ENCODE results near the gene SEPTIN3.

SEPTIN3 gene

GRCh38 chr22:41983513-41984405, 14.5 kb downstream of the SEPTIN3 start:
- H3K4me3 ChIP-seq (ENCODE audit: low read depth, low read length), result no peak overlapping the region
- no peak for DNase-seq (ENCODE audit: low read depth)
- in situ Hi-C loops (cut with HindIII; ENCODE audit: low sequenced_read_pairs), result no loop called here
- TF ChIP-seq CTCF (IDR thresholded peaks at IDR 0.05; ENCODE audit: low read depth, low read length, missing control alignments), result no peak

- no peak for TF ChIP-seq CTCF (IDR thresholded peaks at IDR 0.05; ENCODE audit: low read depth, low read length, missing control alignments)
- H3K4me3 ChIP-seq (ENCODE audit: low read depth, low read length), result no peak overlapping the region
- no peak for DNase-seq (ENCODE audit: low read depth)
- in situ Hi-C loops (cut with HindIII; ENCODE audit: low sequenced_read_pairs), result no loop called here
Observed at GRCh38 chr22:41987276-41987675, 18.0 kb downstream of the SEPTIN3 start.

GRCh38 chr22:41989246-41989645, 20.0 kb downstream of the SEPTIN3 start:
- in situ Hi-C loops (cut with HindIII; ENCODE audit: low sequenced_read_pairs), result no loop called here
- DNase-seq (ENCODE audit: low read depth), result no peak
- H3K4me3 ChIP-seq (ENCODE audit: low read depth, low read length), result no peak overlapping the region
- no peak for TF ChIP-seq CTCF (IDR thresholded peaks at IDR 0.05; ENCODE audit: low read depth, low read length, missing control alignments)

- in situ Hi-C loops (cut with HindIII; ENCODE audit: low sequenced_read_pairs), result no loop called here
- DNase-seq (ENCODE audit: low read depth), result no peak
- no peak for TF ChIP-seq CTCF (IDR thresholded peaks at IDR 0.05; ENCODE audit: low read depth, low read length, missing control alignments)
- H3K4me3 ChIP-seq (ENCODE audit: low read depth, low read length), result no peak overlapping the region
Observed at GRCh38 chr22:41991111-41991510, 21.9 kb downstream of the SEPTIN3 start.

- in situ Hi-C loops (cut with HindIII; ENCODE audit: low sequenced_read_pairs), result no loop called here
Observed at GRCh38 chr22:41992496-41992895, 23.3 kb downstream of the SEPTIN3 start.

GRCh38 chr22:41995211-41995610, 26.0 kb downstream of the SEPTIN3 start:
- H3K4me3 ChIP-seq (ENCODE audit: low read depth, low read length), result no peak overlapping the region
- TF ChIP-seq CTCF (IDR thresholded peaks at IDR 0.05; ENCODE audit: low read depth, low read length, missing control alignments), result no peak
- in situ Hi-C loops (cut with HindIII; ENCODE audit: low sequenced_read_pairs), result no loop called here
- no peak for DNase-seq (ENCODE audit: low read depth)

More at GRCh38 chr22:41992496-41992895, 23.3 kb downstream of the SEPTIN3 start:
- no peak overlapping the region for H3K4me3 ChIP-seq (ENCODE audit: low read depth, low read length)
- DNase-seq (ENCODE audit: low read depth), result no peak
- no peak for TF ChIP-seq CTCF (IDR thresholded peaks at IDR 0.05; ENCODE audit: low read depth, low read length, missing control alignments)
